Naive B cell (primary cell): ENCODE measurements around the gene PEAK3. TPM values are rescaled to one million over a fixed set of nuclear protein-coding genes. Genes with fewer than 3 reads are reported as not detected.

Source experiments
- ATAC-seq, 2 donors: fragments of 150-1000 bp; cut with Tn5 transposase; 2 replicates each; pipeline ENCODE4 v1.10.0; 2021; ENCODE audit warnings: low read depth in 2 of 2, mild to moderate bottlenecking in 2 of 2, moderate library complexity in 2 of 2
- DNase-seq: peaks from one replicate; pipeline ENCODE4 v3.0.0; 2022
- H3K27ac Mint-ChIP-seq, 6 donors: one replicate each; pipeline ENCODE4 v1.8.0; 2020 to 2022; ENCODE audit warnings: mild to moderate bottlenecking in 6 of 6, mixed read lengths in 6 of 6, moderate library complexity in 5 of 6, inconsistent platforms in 2 of 6
- H3K27me3 Mint-ChIP-seq, 3 donors: one replicate each; pipeline ENCODE4 v1.8.0; 2021 to 2022; ENCODE audit warnings: mixed read lengths in 3 of 3, mild to moderate bottlenecking in 1 of 3
- H3K36me3 Mint-ChIP-seq, 2 donors: one replicate each; pipeline ENCODE4 v1.8.0; 2020 to 2022; ENCODE audit warnings: mixed read lengths in 2 of 2, inconsistent platforms in 1 of 2, mild to moderate bottlenecking in 1 of 2
- H3K4me1 Mint-ChIP-seq, 3 donors: one replicate each; pipeline ENCODE4 v1.8.0; 2020 to 2022; ENCODE audit warnings: mixed read lengths in 3 of 3, inconsistent platforms in 1 of 3, mild to moderate bottlenecking in 1 of 3, moderate library complexity in 1 of 3
- H3K4me3 Mint-ChIP-seq, 8 donors: one replicate each; pipeline ENCODE4 v1.8.0; 2020 to 2022; ENCODE audit warnings: mild to moderate bottlenecking in 8 of 8, mixed read lengths in 8 of 8, moderate library complexity in 8 of 8, inconsistent platforms in 2 of 8
- H3K9me3 Mint-ChIP-seq, 7 donors: one replicate each; pipeline ENCODE4 v1.8.0; 2020 to 2022; ENCODE audit warnings: mixed read lengths in 7 of 7, mild to moderate bottlenecking in 5 of 7, inconsistent platforms in 2 of 7, moderate library complexity in 1 of 7
- polyA plus RNA-seq, 6 donors: library from polyadenylated mRNA; unstranded; fragments of 300-500 nt; fragmentation: Illumina TruSeq; gene quantifications; one replicate each; pipeline ENCODE4 v1.2.3, GENCODE V29; 2021; ENCODE audit warnings: low read depth in 6 of 6

Gene PEAK3
- polyA plus RNA-seq, 6 donors from 2014 or later, result 0.30 to 1.0 (median 0.49) TPM; not detected in 1

GRCh38 chr19:2229103-2230032, 52.6 kb downstream of the PEAK3 start:
- Mint-ChIP-seq H3K9me3 (no peaks in the 10 kb centered on the region), H3K4me3 (peak overlapping the region in 2 of 8 donors; percentile 41 to 42), H3K4me1 (peaks cover 16 to 24% (median 16%) of the 10 kb centered on the region in 3 donors), H3K36me3 (peaks cover 0 to under 1% of the 10 kb centered on the region in 2 donors), H3K27me3 (no peaks in the 10 kb centered on the region), H3K27ac (peak overlapping the region in 2 of 6 donors; percentile 63 to 77)
- ATAC-seq (no peak), DNase-seq (no peak)

- DNase-seq (no peak), ATAC-seq (no peak)
- H3K27ac Mint-ChIP-seq, result peak overlapping the region in 3 of 6 donors; percentile 20 to 84 (median 77)
- H3K9me3 Mint-ChIP-seq, result no peaks in the 10 kb centered on the region
- no peaks in the 10 kb centered on the region for H3K27me3 Mint-ChIP-seq
- H3K36me3 Mint-ChIP-seq, result peaks cover 0 to 7% of the 10 kb centered on the region in 2 donors
- H3K4me3 Mint-ChIP-seq, result peak overlapping the region in 1 of 8 donors; percentile 10
- H3K4me1 Mint-ChIP-seq, result peaks cover 20 to 24% (median 20%) of the 10 kb centered on the region in 3 donors
Measured at GRCh38 chr19:2228157-2229030, 53.6 kb downstream of the PEAK3 start.

GRCh38 chr19:2227415-2228156, 54.4 kb downstream of the PEAK3 start:
- Mint-ChIP-seq H3K9me3 (no peaks in the 10 kb centered on the region), H3K27ac (peak overlapping the region in 2 of 6 donors; percentile 19 to 84), H3K4me1 (peaks cover 16 to 29% (median 20%) of the 10 kb centered on the region in 3 donors), H3K4me3 (peak overlapping the region in 1 of 8 donors; percentile 10), H3K27me3 (no peaks in the 10 kb centered on the region), H3K36me3 (peaks cover 0 to 7% of the 10 kb centered on the region in 2 donors)
- DNase-seq (peak; percentile 34), ATAC-seq (peak; percentile 17 to 32)

GRCh38 chr19:2226840-2227360, 55.1 kb downstream of the PEAK3 start:
- Mint-ChIP-seq H3K4me1 (peaks cover 15 to 35% (median 20%) of the 10 kb centered on the region in 3 donors), H3K4me3 (no peak overlapping the region), H3K27ac (no peak overlapping the region)

GRCh38 chr19:2226051-2226839, 55.7 kb downstream of the PEAK3 start:
- H3K4me1 Mint-ChIP-seq, result peaks cover 15 to 35% (median 20%) of the 10 kb centered on the region in 3 donors
- H3K4me3 Mint-ChIP-seq, result no peak overlapping the region
- DNase-seq (no peak), ATAC-seq (no peak)
- no peaks in the 10 kb centered on the region for H3K27me3 Mint-ChIP-seq
- peaks cover 0 to 7% of the 10 kb centered on the region in 2 donors for H3K36me3 Mint-ChIP-seq
- peak overlapping the region in 3 of 6 donors; percentile 47 to 94 (median 80) for H3K27ac Mint-ChIP-seq
- H3K9me3 Mint-ChIP-seq, result no peaks in the 10 kb centered on the region

More at GRCh38 chr19:2226840-2227360, 55.1 kb downstream of the PEAK3 start:
- no peaks in the 10 kb centered on the region for H3K9me3 Mint-ChIP-seq
- ATAC-seq, result no peak
- DNase-seq, result no peak
- H3K27me3 Mint-ChIP-seq, result no peaks in the 10 kb centered on the region
- H3K36me3 Mint-ChIP-seq, result peaks cover 0 to 7% of the 10 kb centered on the region in 2 donors

- H3K4me1 Mint-ChIP-seq, result peaks cover 15 to 35% (median 20%) of the 10 kb centered on the region in 3 donors
- H3K36me3 Mint-ChIP-seq, result peaks cover 0 to 7% of the 10 kb centered on the region in 2 donors
- peak overlapping the region in 3 of 6 donors; percentile 80 to 94 (median 87) for H3K27ac Mint-ChIP-seq
- DNase-seq (no peak), ATAC-seq (no peak)
- no peaks in the 10 kb centered on the region for H3K27me3 Mint-ChIP-seq
- no peaks in the 10 kb centered on the region for H3K9me3 Mint-ChIP-seq
- H3K4me3 Mint-ChIP-seq, result no peak overlapping the region
Measured at GRCh38 chr19:2225415-2226050, 56.4 kb downstream of the PEAK3 start.

GRCh38 chr19:2224754-2225349, 57.1 kb downstream of the PEAK3 start:
- DNase-seq (no peak), ATAC-seq (no peak)
- Mint-ChIP-seq H3K36me3 (peaks cover 0 to 7% of the 10 kb centered on the region in 2 donors), H3K9me3 (no peaks in the 10 kb centered on the region), H3K27ac (peak overlapping the region in 5 of 6 donors; percentile 81 to 98 (median 94)), H3K27me3 (no peaks in the 10 kb centered on the region), H3K4me1 (peaks cover 15 to 35% (median 20%) of the 10 kb centered on the region in 3 donors), H3K4me3 (peak overlapping the region in 4 of 8 donors; percentile 56 to 78 (median 74))

Other genes with a start within 250 kb of the PEAK3 start
- 100 to 1,000 TPM in 1 of 6 donors, 10 to 100 TPM in 5; 51.1 to 102 (median 57.1) TPM for gene MKNK2, start 230.9 kb downstream of the PEAK3 start, polyA plus RNA-seq
- 100 to 1,000 TPM in 1 of 6 donors, 10 to 100 TPM in 5; 52.2 to 106 (median 75.1) TPM for gene MOB3A, start 185.8 kb downstream of the PEAK3 start, polyA plus RNA-seq
- 1 to 10 TPM in 1 of 6 donors, under 1 TPM in 5; 0.48 to 1.2 (median 0.85) TPM for gene IZUMO4, start 185.3 kb downstream of the PEAK3 start, polyA plus RNA-seq
- 10 to 100 TPM in 5 of 6 donors, 1 to 10 TPM in 1; 6.7 to 36.3 (median 15.5) TPM for gene AP3D1, start 130.6 kb downstream of the PEAK3 start, polyA plus RNA-seq
- 1 to 10 TPM in 1 of 6 donors, under 1 TPM in 5; 0.11 to 2.4 (median 0.70) TPM for gene DOT1L, start 118.2 kb downstream of the PEAK3 start, polyA plus RNA-seq
- gene PLEKHJ1, start 45.8 kb downstream of the PEAK3 start, polyA plus RNA-seq, result 100 to 1,000 TPM in 5 of 6 donors, 10 to 100 TPM in 1; 98.9 to 148 (median 126) TPM
- 10 to 100 TPM; 13.1 to 37.2 (median 20.3) TPM for gene SF3A2, start 45.4 kb downstream of the PEAK3 start, polyA plus RNA-seq
- not detected for gene AMH, start 32.9 kb downstream of the PEAK3 start, polyA plus RNA-seq
- gene JSRP1, start 25.8 kb downstream of the PEAK3 start, polyA plus RNA-seq, result under 1 TPM in 3 of 6 donors, not detected in 3; 0.41 to 0.87 (median 0.53) TPM
- gene LINGO3, start 26.0 kb upstream of the PEAK3 start, polyA plus RNA-seq, result 10 to 100 TPM in 5 of 6 donors, 1 to 10 TPM in 1; 6.4 to 45.0 (median 15.4) TPM
- 100 to 1,000 TPM; 275 to 337 (median 314) TPM for gene LSM7, start 46.4 kb upstream of the PEAK3 start, polyA plus RNA-seq
- gene SPPL2B, start 46.5 kb upstream of the PEAK3 start, polyA plus RNA-seq, result 10 to 100 TPM; 13.0 to 38.0 (median 18.7) TPM
- not detected for gene TMPRSS9, start 78.1 kb upstream of the PEAK3 start, polyA plus RNA-seq
- gene TIMM13, start 145.4 kb upstream of the PEAK3 start, polyA plus RNA-seq, result 10 to 100 TPM; 50.0 to 99.3 (median 70.8) TPM
- gene LMNB2, start 174.8 kb upstream of the PEAK3 start, polyA plus RNA-seq, result 1 to 10 TPM; 3.2 to 5.4 (median 4.5) TPM
- gene GADD45B, start 194.0 kb upstream of the PEAK3 start, polyA plus RNA-seq, result 100 to 1,000 TPM in 3 of 6 donors, 10 to 100 TPM in 3; 40.2 to 177 (median 125) TPM